CD4-positive, alpha-beta T cell treated with Interleukin-1 beta for 1 hour (primary cell): ENCODE measurements around the gene FYN.
A peak's percentile ranks its signal among the peaks of the same experiment; 100 is the strongest.

ENCODE experiments used
- DNase-seq, 2 donors: peaks; one replicate each; pipeline ENCODE4 v3.0.0-alpha.2; 2020 to 2022

FYN gene

DNA sequence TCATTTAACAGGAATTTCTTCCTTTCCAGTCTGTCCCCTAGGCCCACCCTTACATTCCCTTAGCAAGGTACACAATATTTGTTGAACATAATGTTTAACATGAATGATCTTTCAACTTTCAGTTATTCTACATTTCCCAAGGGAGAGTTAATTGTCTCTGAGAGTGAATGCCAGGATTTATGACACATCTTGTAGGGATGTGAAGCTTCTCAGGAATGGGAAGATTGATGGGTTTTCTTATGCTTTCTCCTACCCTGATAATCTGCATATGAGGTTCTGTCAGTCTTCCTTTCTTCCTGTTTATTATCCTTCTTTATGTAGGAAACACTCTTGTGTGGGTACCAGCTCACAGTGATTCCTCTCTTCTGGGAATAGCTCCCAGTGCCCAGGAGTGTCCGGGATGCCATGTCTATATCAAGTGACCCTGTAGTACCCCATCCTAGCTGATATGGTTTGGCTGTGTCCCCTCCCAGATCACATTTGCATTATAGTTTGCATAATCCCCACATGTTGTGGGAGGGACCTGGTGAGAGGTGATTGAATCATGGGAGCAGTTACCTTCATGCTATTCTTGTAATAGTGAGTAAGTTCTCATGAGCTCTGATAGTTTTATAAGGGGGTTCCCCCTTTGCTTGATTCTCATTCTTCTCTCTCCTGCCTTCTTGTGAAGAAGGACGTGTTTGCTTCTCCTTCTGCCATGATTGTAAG is 7.1 kb upstream of the FYN start:
- DNase-seq: no peak

DNA sequence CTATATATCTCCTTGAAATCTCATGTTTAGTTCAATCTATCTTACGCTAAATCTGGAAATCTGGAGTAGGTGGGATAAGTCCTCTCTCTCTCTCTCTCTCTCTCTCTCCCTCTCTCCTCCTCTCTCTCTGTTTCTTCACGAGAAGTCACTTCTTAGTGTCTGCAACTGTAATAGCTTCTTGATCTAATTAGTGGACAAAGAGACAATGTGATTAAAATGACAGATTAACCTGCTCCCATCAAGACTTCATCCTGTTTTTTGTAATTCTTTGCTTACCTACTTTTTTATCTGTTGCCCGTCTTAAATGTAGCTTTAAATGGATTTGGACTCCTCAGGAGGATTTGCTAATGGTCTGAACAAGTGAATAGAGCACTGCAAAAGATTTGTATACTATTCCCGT is 2.5 kb upstream of the FYN start:
- DNase-seq: no peak

DNA sequence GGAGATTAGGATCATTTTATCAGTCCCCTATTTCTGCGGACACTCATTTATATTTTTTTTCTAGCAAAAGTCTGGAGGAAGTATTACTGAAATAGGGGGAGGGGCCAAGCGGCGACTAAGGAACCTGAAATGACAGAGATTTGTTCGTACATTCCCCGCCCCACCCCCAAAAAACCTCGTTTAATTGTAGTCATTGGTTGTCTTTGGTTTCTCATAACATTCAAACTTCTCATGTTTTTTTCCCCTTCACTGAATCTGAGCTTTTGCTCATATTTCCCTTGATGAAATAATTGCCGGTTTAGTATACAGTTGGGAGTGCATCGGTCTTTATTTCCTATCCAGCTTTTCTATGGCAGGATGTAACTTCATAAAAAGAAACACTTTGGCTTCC is 768 bp upstream of the FYN start:
- peak; percentile 72 for DNase-seq

GRCh38 chr6:111872401-111873177 is 663 bp downstream of the FYN start:
- DNase-seq: peak; percentile 72 to 75

DNA sequence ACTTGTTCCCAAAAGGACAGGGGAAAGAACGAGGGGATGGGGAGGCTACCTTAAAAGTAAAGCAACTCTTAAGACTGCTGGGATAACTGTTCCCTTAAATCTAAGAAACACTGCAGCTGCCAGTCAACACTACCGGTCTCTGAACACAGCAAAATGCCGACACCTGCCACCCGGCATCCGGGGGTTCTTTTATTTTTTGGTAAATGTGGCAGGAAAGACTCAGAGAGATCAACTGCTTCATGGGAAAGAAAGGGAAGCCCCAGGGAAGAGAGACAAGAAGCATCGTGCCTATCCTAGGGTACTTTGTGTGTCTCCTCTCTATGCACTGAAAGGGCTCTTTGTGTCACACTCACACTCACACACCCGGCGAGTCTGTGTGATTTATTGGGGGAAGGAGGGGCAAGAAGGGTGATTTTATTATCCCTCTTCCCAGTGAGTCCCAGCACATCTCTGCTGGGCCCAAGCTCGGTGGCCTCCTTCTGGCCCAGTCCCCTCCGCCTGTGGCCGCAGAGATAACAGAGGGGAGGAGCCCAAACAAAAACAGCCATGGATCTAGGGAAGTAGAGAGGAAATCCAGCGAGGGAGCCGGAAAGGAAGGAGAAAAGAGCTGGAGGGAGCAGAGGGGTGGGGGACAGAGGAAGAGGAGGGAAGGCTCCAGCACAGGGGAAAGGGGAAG is 1.4 kb downstream of the FYN start:
- peak; percentile 9 to 43 for DNase-seq

GRCh38 chr6:111871207-111871606 is 2.0 kb downstream of the FYN start:
- peak; percentile 35 to 64 for DNase-seq

DNA sequence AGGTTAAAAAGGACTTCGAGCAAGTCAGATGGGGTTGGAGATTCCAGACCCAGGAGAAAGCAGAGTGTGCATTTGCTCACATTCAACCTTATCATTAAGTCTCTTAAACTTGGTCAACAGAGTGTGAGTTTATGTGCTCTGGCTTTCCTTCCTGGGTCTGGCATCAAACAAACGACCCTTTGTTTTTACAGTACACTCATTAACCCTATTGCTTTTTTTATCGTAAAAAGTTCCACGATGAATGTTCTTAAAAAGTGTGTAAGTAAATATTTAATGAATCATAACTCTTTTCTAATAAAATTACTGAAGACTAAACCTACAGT is 2.5 kb downstream of the FYN start:
- no peak for DNase-seq

DNA sequence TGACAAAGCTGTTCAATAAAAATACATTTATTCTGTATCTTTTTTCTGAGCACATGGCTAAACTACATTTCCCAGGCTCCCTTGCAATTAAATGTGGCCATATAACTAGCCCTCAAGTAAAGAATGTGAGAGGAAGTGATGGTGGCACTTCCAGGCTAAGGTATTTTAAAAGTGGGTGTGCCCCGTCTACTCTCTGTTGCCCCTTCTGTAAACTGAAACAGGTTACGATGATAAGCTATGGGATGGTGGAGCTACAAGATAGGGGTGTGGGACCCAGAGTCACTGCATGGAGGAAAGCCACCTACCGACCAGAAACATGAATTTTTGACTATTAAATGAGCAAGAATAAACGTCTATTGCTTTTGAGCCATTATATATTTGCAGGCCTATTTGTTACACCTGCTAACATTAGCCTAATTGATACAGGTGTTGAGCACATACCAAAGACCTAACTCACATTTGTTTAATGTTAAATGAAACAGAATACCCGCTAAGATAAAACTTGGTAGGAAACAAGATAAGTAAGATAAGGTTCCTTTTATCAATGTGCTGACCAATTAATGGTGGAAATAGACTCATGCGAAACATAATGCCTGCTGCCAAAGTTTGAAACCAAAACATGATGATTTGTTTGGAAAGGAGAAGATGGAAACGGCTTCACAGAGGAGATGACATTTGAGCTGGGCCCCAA is 3.1 kb downstream of the FYN start:
- DNase-seq: peak; percentile 12 to 56

DNA sequence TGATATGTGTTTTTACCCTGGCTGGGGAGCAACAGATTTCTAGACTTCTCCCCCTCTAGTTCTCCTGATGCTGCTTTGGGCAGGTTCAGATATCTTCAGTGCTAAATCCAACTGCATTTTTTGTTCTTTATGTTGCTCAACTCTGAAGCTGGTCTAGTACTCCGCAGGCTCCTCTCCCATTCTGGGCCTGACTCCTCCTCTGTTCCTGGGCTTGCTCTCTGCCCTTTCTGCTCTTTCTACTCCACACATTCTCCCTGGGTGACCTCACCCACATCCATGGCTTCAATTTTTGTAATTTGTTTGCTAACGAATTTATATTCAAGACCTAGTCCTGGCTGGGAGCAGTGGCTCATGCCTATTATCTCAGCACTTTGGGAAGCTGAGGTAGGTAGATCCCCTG is 6.4 kb downstream of the FYN start:
- no peak for DNase-seq

GRCh38 chr6:111865909-111866546 is 7.2 kb downstream of the FYN start:
- DNase-seq: no peak

- DNase-seq: no peak
Observed at GRCh38 chr6:111865049-111865585, 8.1 kb downstream of the FYN start.

DNA sequence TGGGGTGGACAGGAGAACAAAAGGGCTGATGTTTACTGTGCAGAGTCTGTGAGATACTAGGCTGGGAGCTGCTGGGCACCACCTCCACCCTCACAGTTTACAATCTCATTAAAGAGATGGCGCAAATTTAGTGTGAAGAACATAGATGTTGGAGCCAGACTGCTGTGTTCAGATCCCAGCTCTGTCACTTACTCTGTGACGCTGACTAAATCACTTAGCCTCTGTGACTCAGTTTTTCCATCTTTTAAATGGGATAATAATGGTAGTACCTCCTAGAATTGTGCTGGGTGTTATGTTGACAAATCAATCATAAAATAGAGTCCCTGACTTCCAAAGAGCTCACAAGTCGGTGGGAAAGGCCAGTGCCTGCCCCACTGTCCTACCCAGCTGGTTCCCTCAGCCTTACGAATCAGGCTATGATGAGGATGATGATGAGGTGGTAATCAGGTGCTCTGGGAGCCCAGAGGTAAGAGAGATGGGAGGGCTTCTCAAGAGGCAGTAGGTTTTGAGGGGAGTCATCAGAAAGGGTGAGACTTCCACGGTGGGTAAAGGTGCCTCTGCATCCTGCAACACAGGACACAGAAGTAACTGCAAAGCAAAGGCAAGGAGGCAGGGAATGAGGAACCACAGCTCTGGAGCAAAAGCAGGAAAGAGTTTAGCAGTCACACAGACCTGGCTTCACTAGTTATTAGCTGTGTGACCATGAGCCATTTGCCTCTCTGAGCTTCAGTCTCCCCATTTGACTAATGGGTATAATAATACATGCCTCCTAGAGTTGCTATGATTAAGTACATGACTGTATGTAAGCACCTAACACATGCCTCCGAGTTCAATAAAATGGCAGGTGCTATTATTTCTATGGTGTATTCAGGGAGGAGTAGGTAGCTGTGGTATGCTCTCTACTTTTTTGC is 8.9 kb downstream of the FYN start:
- no peak for DNase-seq

DNA sequence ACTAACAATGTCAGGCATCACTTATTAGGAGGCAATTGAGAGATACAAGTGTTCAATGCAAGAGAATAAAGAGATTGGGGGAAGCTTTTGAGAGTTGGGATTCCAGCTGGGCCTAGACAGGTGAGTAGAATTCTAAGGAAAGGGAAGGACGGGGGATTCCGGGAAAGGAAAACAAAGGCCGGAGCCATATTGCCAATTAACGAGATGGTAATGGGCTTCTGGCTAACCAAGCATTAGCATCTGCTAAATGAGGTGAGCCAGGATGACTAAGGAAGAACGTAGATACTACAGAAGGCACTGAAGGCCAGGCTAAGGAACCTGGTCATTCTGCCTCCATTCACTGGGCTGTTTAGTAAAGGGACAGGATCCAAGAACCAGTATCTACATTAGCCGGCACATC is 10.5 kb downstream of the FYN start:
- no peak for DNase-seq

DNA sequence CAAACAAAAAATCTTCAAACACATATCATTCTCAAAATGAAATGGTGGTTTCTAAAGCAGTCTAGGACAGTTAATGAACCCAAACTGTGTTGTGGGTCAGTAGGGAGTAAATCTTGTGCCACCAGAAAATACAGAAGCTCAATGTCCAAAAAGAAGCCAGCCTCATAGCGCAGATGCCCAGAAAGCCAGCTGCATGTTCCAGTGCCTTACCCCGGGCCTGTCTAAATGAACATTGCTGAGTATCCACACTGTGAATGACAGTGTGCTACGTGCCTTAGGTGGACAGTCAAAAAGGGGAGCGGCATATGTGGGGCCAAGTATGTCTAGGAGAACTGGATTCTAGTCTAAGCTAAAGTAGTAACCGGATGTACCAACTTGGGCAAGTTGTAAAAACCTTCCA is 10.9 kb downstream of the FYN start:
- DNase-seq: no peak

- no peak for DNase-seq
Observed at GRCh38 chr6:111861431-111861885, 11.8 kb downstream of the FYN start.

- no peak for DNase-seq
Observed at GRCh38 chr6:111858347-111858746, 14.9 kb downstream of the FYN start.

GRCh38 chr6:111857674-111858337 is 15.4 kb downstream of the FYN start:
- DNase-seq: no peak

DNA sequence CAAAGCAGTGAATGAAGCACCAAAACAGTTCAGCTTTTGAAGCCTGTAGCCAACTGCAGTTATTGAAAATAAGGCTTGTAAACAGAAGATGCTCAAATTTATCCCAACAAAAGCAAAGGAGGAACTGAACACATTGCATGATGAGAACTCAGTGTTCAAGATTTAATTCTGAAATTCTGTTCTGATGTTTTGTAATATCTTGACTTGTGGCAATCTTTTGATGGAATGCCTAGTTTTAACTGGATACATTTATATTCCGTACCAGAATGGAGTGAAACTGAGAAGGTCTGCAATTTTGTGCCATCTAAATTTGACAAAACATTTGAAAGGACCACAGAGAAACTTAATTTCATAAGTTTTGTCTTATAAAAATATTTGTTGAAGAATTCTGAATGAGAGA is 17.5 kb downstream of the FYN start:
- no peak for DNase-seq

GRCh38 chr6:111854683-111855082 is 18.6 kb downstream of the FYN start:
- no peak for DNase-seq

GRCh38 chr6:111852725-111853124 is 20.5 kb downstream of the FYN start:
- no peak for DNase-seq
